ENCODE results near the gene HPS5.
"Not testable (repeated sequence)": the region's sequence is repeated elsewhere in the genome, so short reads cannot be mapped to it uniquely, and the experiment has no call there.

The HPS5 gene
- 52.3 to 64.2 (median 58.7) reads per million in 4 experiments for total RNA-seq

GRCh38 chr11:18321969-18322711, at the start of gene HPS5, which contains the start of gene GTF2H1:
HPS5 (minus strand) TSS chr11:18322140; CDS start chr11:18317858, 4,282 bp downstream.
GTF2H1 (plus strand) TSS chr11:18322567; CDS start chr11:18333075, 10,508 bp downstream.
- peak; percentile 92 for DNase-seq

- no peak for DNase-seq
These were observed 49.3 kb upstream of the HPS5 start for GRCh38 chr11:18371279-18371678.

GRCh38 chr11:18369398-18369797, 47.5 kb upstream of the HPS5 start:
- DNase-seq, result no peak

GRCh38 chr11:18368221-18368620, 46.3 kb upstream of the HPS5 start:
- DNase-seq, result no peak

GRCh38 chr11:18367431-18367830, 45.5 kb upstream of the HPS5 start:
- DNase-seq, result no peak

- DNase-seq, result no peak
These were observed 44.3 kb upstream of the HPS5 start for GRCh38 chr11:18366286-18366685.

GRCh38 chr11:18365741-18366140, 43.8 kb upstream of the HPS5 start:
- no peak for DNase-seq

- DNase-seq, result no peak
These were observed 42.6 kb upstream of the HPS5 start for GRCh38 chr11:18364495-18365073.

GRCh38 chr11:18361154-18361553, 39.2 kb upstream of the HPS5 start:
- no peak for DNase-seq

GRCh38 chr11:18358646-18359045, 36.7 kb upstream of the HPS5 start:
- DNase-seq, result no peak

GRCh38 chr11:18352581-18352980, 30.6 kb upstream of the HPS5 start:
- no peak for DNase-seq

GRCh38 chr11:18347471-18348125, 25.7 kb upstream of the HPS5 start:
- no peak for DNase-seq

- DNase-seq, result no peak
These were observed 11.0 kb upstream of the HPS5 start for GRCh38 chr11:18332891-18333290.

- no peak for DNase-seq
These were observed 10.4 kb upstream of the HPS5 start for GRCh38 chr11:18332302-18332701.

GRCh38 chr11:18330921-18331320, 9.0 kb upstream of the HPS5 start:
- no peak for DNase-seq

- DNase-seq, result no peak
These were observed 7.4 kb upstream of the HPS5 start for GRCh38 chr11:18329196-18329870.

GRCh38 chr11:18324381-18324780, 2.4 kb upstream of the HPS5 start:
- DNase-seq, result no peak

GRCh38 chr11:18323881-18324280, 1.9 kb upstream of the HPS5 start:
- not testable (repeated sequence) for DNase-seq

GRCh38 chr11:18322818-18323570, 1.1 kb upstream of the HPS5 start:
- no peak for DNase-seq

- DNase-seq, result no peak
These were observed 367 bp downstream of the HPS5 start for GRCh38 chr11:18321578-18321968.

GRCh38 chr11:18320617-18321016, 1.3 kb downstream of the HPS5 start:
- no peak for DNase-seq

- DNase-seq, result no peak
These were observed 2.0 kb downstream of the HPS5 start for GRCh38 chr11:18319914-18320313.

GRCh38 chr11:18317551-18317950, 4.4 kb downstream of the HPS5 start:
- DNase-seq, result no peak

Measured in effector CD8-positive, alpha-beta T cell (primary cell).